Measurements from ENCODE around the gene USP6NL.

GRCh38 chr10:11475831-11476434, 135.5 kb downstream of the USP6NL start:
- no peak for TF ChIP-seq SUZ12 (IDR thresholded peaks at IDR 0.05)
- TF ChIP-seq FOXK2 (IDR thresholded peaks at IDR 0.05): no peak
- no peak for TF ChIP-seq BHLHE40 (IDR thresholded peaks at IDR 0.05; ENCODE audit: borderline replicate concordance)
- no peak for TF ChIP-seq ARNT (IDR thresholded peaks at IDR 0.05)
- no peak for TF ChIP-seq ZNF384 (IDR thresholded peaks at IDR 0.05)
